ENCODE results near the gene MRPS27.

MRPS27 gene

GRCh38 chr5:72210888-72211678 is 109.0 kb downstream of the MRPS27 start:
- H3K9ac ChIP-seq, result no peak overlapping the region

GRCh38 chr5:72209147-72210115 is 110.6 kb downstream of the MRPS27 start:
- Histone ChIP-seq H4K20me1 (ENCODE audit: insufficient read depth) (no peaks in the 10 kb centered on the region), H3K27me3 (ENCODE audit: insufficient read depth, low read depth) (no peaks in the 10 kb centered on the region), H3K36me3 (ENCODE audit: insufficient read depth) (no peaks in the 10 kb centered on the region), H3K4me1 (ENCODE audit: low read depth, poor library complexity, severe bottlenecking) (no peaks in the 10 kb centered on the region), H3K4me2 (no peak overlapping the region), H3K79me2 (ENCODE audit: insufficient read depth, low read depth) (no peaks in the 10 kb centered on the region), H3K27ac (no peak overlapping the region), H3K4me3 (IDR thresholded peaks at IDR 0.05; ENCODE audit: insufficient read depth, low read depth, low read length) (no peak overlapping the region), H3K9ac (no peak overlapping the region), H2AFZ (ENCODE audit: low read depth) (no peak overlapping the region)
- no peak for TF ChIP-seq CTCF (conservative IDR thresholded peaks at IDR 0.05; ENCODE audit: low read depth, low read length)

More at GRCh38 chr5:72210888-72211678, 109.0 kb downstream of the MRPS27 start:
- no peak overlapping the region for H3K27ac ChIP-seq
- no peaks in the 10 kb centered on the region for H3K36me3 ChIP-seq (ENCODE audit: insufficient read depth)
- no peak overlapping the region for H3K4me2 ChIP-seq
- no peaks in the 10 kb centered on the region for H4K20me1 ChIP-seq (ENCODE audit: insufficient read depth)
- H3K4me3 ChIP-seq (IDR thresholded peaks at IDR 0.05; ENCODE audit: insufficient read depth, low read depth, low read length), result no peak overlapping the region
- no peak overlapping the region for H2AFZ ChIP-seq (ENCODE audit: low read depth)
- no peaks in the 10 kb centered on the region for H3K79me2 ChIP-seq (ENCODE audit: insufficient read depth, low read depth)
- TF ChIP-seq CTCF (conservative IDR thresholded peaks at IDR 0.05; ENCODE audit: low read depth, low read length), result no peak
- H3K4me1 ChIP-seq (ENCODE audit: low read depth, poor library complexity, severe bottlenecking), result no peaks in the 10 kb centered on the region
- no peaks in the 10 kb centered on the region for H3K27me3 ChIP-seq (ENCODE audit: insufficient read depth, low read depth)

GRCh38 chr5:72208324-72208926 is 111.6 kb downstream of the MRPS27 start:
- Histone ChIP-seq H3K4me1 (ENCODE audit: low read depth, poor library complexity, severe bottlenecking) (no peaks in the 10 kb centered on the region), H3K27me3 (ENCODE audit: insufficient read depth, low read depth) (no peaks in the 10 kb centered on the region), H3K36me3 (ENCODE audit: insufficient read depth) (no peaks in the 10 kb centered on the region), H3K4me2 (no peak overlapping the region), H3K79me2 (ENCODE audit: insufficient read depth, low read depth) (no peaks in the 10 kb centered on the region), H3K4me3 (IDR thresholded peaks at IDR 0.05; ENCODE audit: insufficient read depth, low read depth, low read length) (no peak overlapping the region), H3K9ac (no peak overlapping the region), H3K27ac (no peak overlapping the region), H2AFZ (ENCODE audit: low read depth) (no peak overlapping the region), H4K20me1 (ENCODE audit: insufficient read depth) (no peaks in the 10 kb centered on the region)
- no peak for TF ChIP-seq CTCF (conservative IDR thresholded peaks at IDR 0.05; ENCODE audit: low read depth, low read length)

- no peak overlapping the region for H2AFZ ChIP-seq (ENCODE audit: low read depth)
- no peaks in the 10 kb centered on the region; the same call in 1 of the 2 replicates for H3K27me3 ChIP-seq (ENCODE audit: insufficient read depth, low read depth)
- H3K27ac ChIP-seq, result no peak overlapping the region
- H4K20me1 ChIP-seq (ENCODE audit: insufficient read depth), result no peaks in the 10 kb centered on the region
- no peaks in the 10 kb centered on the region for H3K36me3 ChIP-seq (ENCODE audit: insufficient read depth)
- H3K4me3 ChIP-seq (IDR thresholded peaks at IDR 0.05; ENCODE audit: insufficient read depth, low read depth, low read length), result no peak overlapping the region
- no peak overlapping the region for H3K9ac ChIP-seq
- no peak for TF ChIP-seq CTCF (conservative IDR thresholded peaks at IDR 0.05; ENCODE audit: low read depth, low read length)
- no peak overlapping the region for H3K4me2 ChIP-seq
- no peaks in the 10 kb centered on the region for H3K79me2 ChIP-seq (ENCODE audit: insufficient read depth, low read depth)
- no peaks in the 10 kb centered on the region for H3K4me1 ChIP-seq (ENCODE audit: low read depth, poor library complexity, severe bottlenecking)
These were observed 113.0 kb downstream of the MRPS27 start for GRCh38 chr5:72206994-72207393.
